Effector memory CD4-positive, alpha-beta T cell (primary cell): ENCODE data around the gene WWP2.

Experiments used
- DNase-seq, 3 donors: peaks; one replicate each; pipeline ENCODE4 v3.0.0-alpha.2; 2020
- H3K27ac ChIP-seq: 2 replicates; pipeline ENCODE4 v1.7.0; 2013; ENCODE audit warnings: mild to moderate bottlenecking, low read length, moderate library complexity; ENCODE audit not compliant: insufficient read depth, poor library complexity, severe bottlenecking
- H3K27me3 ChIP-seq: replicated peaks from 2 replicates; pipeline ENCODE4 v1.7.0; 2013; ENCODE audit warnings: mild to moderate bottlenecking, low read length; ENCODE audit not compliant: insufficient read depth, control insufficient read depth, poor library complexity, severe bottlenecking
- H3K36me3 ChIP-seq: 2 replicates; pipeline ENCODE4 v1.7.0; 2013; ENCODE audit warnings: mild to moderate bottlenecking, low read length, moderate library complexity; ENCODE audit not compliant: control insufficient read depth, insufficient read depth
- H3K4me1 ChIP-seq: 2 replicates; pipeline ENCODE4 v1.7.0; 2013; ENCODE audit warnings: low read length, mild to moderate bottlenecking; ENCODE audit not compliant: control insufficient read depth, insufficient read depth, poor library complexity, severe bottlenecking
- H3K4me3 ChIP-seq: 2 replicates; pipeline ENCODE4 v1.7.0; 2013; ENCODE audit warnings: low read length, low read depth, mild to moderate bottlenecking; ENCODE audit not compliant: insufficient read depth, poor library complexity, severe bottlenecking
- H3K9me3 ChIP-seq: 2 replicates; pipeline ENCODE4 v1.7.0; 2013; ENCODE audit warnings: mild to moderate bottlenecking, low read length, moderate library complexity; ENCODE audit not compliant: control insufficient read depth

Gene WWP2

DNA sequence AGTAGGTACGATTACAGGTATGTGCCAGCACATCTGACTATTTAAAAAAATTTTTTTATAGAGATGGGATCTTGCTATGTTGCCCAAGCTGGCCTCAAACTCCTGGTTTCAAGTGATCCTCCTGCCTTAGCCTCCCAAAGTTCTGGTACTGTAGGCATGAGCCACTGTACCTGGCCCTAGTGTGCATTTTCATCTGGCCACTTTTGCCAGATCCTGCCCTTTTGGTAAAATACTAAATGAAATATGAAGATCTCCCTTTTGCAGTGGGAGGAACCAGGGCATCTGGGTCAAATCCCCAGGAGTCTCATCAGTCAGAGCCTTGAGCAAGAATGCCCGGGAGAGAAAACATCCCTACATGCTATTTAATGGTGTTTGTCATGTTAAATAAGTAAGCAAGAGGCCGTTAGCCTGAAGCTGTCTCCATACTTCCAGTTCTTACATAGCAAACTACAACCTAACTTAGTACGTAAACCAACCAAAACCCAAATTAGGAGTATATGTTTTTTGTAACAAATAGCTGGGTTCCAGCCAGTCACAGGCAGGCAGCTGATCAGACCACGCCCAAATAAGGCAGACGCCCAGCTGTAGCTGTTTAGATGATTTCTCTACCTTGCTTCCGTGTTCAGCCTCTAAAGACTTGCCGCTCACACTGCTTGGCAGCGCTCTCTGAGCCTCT is 142.5 kb downstream of the WWP2 start:
- Histone ChIP-seq H3K27ac (no peak overlapping the region), H3K36me3 (peaks cover 22% of the 10 kb centered on the region), H3K4me1 (no peaks in the 10 kb centered on the region), H3K4me3 (no peak overlapping the region), H3K27me3 (no peaks in the 10 kb centered on the region), H3K9me3 (no peaks in the 10 kb centered on the region)
- no peak for DNase-seq

DNA sequence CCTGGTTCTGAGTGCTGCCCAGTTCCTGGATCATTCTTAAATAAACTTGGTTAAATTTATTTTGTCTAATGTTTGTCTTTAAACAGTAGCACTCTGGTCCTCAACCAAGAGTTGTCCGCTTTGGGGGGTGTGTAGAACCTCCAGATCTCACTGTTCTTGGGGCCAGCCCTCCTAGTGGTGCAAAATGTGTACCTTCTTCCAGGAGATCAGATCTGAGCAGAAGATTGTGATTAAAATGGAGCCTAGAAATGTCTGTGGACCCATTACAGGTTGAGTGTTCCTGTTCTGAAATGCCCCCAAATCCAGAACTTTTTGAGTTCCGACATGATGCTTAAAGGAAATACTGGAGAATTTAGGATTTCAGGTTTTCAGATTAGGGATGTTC is 143.0 kb downstream of the WWP2 start:
- no peaks in the 10 kb centered on the region for H3K27me3 ChIP-seq
- H3K4me1 ChIP-seq, result no peaks in the 10 kb centered on the region
- peaks cover 22% of the 10 kb centered on the region for H3K36me3 ChIP-seq
- no peak for DNase-seq
- H3K27ac ChIP-seq, result no peak overlapping the region
- no peak overlapping the region for H3K4me3 ChIP-seq
- no peaks in the 10 kb centered on the region for H3K9me3 ChIP-seq

DNA sequence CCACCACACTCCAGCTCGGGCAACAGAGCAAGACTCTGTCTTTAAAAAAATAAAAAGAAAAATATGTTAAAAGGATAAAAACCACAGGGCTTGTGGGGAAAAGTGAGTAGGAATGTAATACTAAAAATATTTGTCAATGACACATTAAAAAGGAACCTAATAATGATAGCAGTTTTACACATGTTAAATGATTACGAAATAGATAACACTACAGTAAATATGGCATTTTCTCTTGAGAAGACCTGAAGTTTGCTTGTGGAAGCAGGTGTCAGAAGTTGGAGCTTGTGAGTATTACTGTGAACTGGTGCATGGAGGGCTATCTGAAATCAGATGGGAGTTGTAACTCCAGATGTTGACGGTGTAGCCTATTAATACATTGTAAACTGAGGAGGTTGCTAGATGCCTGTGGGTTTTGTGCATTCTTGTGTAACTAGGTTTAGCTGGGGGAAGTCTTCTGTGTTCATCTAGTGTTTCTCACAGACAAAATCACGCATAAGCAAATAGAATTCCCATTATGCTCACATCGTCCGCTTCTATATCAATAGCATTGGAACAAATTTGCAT is 144.8 kb downstream of the WWP2 start:
- peaks cover 35% of the 10 kb centered on the region for H3K36me3 ChIP-seq
- no peak for DNase-seq
- no peaks in the 10 kb centered on the region for H3K27me3 ChIP-seq
- no peak overlapping the region for H3K27ac ChIP-seq
- H3K4me1 ChIP-seq, result no peaks in the 10 kb centered on the region
- no peaks in the 10 kb centered on the region for H3K9me3 ChIP-seq
- H3K4me3 ChIP-seq, result no peak overlapping the region

DNA sequence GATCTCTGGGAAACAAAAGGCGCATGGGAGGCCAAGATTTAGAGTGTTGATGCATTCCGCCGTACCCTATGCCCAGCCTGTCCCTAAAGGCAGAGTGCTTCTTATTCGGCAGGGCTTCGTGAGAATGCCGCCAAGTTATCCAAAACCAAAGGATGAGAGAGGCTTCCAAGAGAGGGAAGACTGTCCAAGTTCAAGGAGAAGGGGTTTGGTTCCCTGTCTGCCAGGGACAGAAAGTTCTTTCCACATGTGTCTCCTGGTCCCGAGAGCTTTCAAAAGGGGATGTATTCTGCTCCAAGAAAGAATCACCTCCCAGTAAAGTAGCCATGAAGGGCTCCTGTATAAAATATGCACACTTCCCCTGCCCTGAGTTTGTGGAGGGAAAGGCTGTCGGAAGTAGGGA is 146.9 kb downstream of the WWP2 start:
- Histone ChIP-seq H3K4me1 (no peaks in the 10 kb centered on the region), H3K27ac (no peak overlapping the region), H3K27me3 (no peaks in the 10 kb centered on the region), H3K9me3 (no peaks in the 10 kb centered on the region), H3K4me3 (no peak overlapping the region), H3K36me3 (peaks cover 29% of the 10 kb centered on the region)
- no peak for DNase-seq

DNA sequence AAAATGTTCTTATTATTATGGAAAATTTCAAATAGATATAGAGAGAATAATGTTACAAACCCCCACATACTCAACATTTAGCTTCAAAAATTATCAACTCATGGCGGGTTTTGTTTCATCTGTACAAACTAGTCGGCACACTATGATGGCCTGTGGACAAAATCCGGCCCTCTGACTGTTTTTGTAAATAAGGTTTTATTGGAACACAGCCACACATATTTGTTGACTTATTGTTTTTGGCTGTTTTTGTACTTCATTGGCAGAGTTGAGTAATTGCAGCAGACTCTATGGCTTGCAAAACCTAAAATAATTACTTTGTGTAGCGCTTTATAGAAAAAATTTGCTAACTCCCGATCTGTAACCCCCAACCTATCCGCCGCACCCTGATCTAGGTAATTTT is 147.6 kb downstream of the WWP2 start:
- Histone ChIP-seq H3K4me1 (no peaks in the 10 kb centered on the region), H3K27me3 (no peaks in the 10 kb centered on the region), H3K9me3 (no peaks in the 10 kb centered on the region), H3K27ac (no peak overlapping the region), H3K4me3 (no peak overlapping the region), H3K36me3 (peaks cover 29% of the 10 kb centered on the region)
- DNase-seq, result no peak

DNA sequence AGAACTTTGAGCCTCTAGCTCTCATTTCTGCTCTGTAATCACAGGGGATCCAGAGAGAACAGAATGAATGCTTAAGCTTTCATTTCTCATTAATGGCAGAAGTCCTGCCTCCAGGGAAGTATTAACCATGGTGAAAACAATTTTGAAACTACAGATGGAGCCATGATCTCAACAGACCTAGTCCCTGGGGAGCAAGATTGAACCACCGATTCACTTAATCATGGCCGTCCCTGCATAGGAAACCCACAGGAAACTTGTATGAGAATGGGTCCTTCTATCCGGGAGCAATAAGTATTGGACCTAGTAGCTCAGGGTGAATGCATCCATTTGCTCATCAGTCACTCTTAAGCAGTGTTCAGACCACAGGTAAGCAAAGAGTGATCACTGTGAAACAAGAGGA is 148.8 kb downstream of the WWP2 start:
- H3K4me1 ChIP-seq, result no peaks in the 10 kb centered on the region
- DNase-seq, result no peak
- no peaks in the 10 kb centered on the region for H3K9me3 ChIP-seq
- H3K27me3 ChIP-seq, result no peaks in the 10 kb centered on the region
- no peak overlapping the region for H3K27ac ChIP-seq
- no peak overlapping the region for H3K4me3 ChIP-seq
- H3K36me3 ChIP-seq, result peaks cover 29% of the 10 kb centered on the region

DNA sequence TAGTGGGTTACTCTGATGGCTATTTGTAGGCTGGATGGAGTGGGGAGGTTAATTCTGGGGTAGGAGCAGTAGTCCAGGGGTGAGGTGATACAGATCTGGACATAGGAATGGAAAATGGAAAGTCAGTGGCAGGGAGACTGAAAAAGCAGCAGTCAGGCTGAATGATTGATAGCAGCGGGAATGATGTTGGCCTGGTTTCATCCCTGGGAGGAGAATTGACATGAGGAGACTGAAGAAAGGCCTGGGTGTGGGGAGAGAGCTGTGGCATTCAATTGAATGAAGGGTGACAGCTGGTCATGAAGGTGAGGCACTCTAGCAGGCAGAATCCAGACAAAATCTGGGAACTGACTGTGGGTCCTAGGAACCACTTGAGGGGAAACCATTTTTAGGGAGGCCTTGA is 154.3 kb downstream of the WWP2 start:
- no peaks in the 10 kb centered on the region for H3K27me3 ChIP-seq
- no peak overlapping the region for H3K4me3 ChIP-seq
- no peak for DNase-seq
- H3K27ac ChIP-seq, result no peak overlapping the region
- peaks cover 15% of the 10 kb centered on the region for H3K36me3 ChIP-seq
- H3K4me1 ChIP-seq, result no peaks in the 10 kb centered on the region
- no peaks in the 10 kb centered on the region for H3K9me3 ChIP-seq

DNA sequence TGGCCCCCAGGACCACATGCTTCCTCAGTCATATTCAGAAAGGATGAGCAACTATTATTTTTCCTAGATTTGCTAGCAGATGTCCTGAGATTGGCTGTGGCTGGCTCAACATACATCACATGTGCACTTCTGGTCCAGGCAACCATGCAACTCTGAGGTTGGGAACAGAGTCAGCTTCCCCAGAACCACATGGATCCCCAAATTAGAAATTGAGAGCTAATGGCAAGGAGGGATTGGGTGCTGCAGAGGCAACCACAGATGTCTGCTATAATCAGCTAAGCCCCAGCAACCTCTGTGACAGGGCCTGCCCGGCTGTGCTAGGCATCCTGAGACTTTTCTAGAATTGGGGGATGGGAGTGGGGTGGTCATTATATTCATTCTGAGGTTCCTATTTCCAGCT is 155.2 kb downstream of the WWP2 start:
- Histone ChIP-seq H3K27ac (no peak overlapping the region), H3K4me3 (no peak overlapping the region)

DNA sequence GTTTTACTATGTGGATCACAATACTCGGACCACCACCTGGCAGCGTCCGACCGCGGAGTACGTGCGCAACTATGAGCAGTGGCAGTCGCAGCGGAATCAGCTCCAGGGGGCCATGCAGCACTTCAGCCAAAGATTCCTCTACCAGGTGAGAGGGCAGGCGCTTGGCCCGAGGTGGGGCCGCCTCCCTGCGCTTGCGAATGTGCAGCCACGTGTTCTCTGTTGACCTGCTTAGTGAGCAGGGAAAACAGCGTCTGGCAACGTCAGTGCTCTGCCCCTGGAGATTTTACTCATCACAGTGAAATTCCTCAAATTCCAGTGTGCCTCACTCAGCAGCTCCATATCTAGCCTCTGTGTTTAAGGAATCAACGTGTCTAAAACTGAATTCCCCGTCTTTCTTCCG is 155.6 kb downstream of the WWP2 start:
- H3K27me3 ChIP-seq, result no peaks in the 10 kb centered on the region
- no peak overlapping the region for H3K27ac ChIP-seq
- H3K36me3 ChIP-seq, result peaks cover 12% of the 10 kb centered on the region
- DNase-seq, result no peak
- no peaks in the 10 kb centered on the region for H3K9me3 ChIP-seq
- H3K4me1 ChIP-seq, result no peaks in the 10 kb centered on the region
- no peak overlapping the region for H3K4me3 ChIP-seq

More for the DNA sequence above, 155.2 kb downstream of the WWP2 start:
- DNase-seq, result no peak
- no peaks in the 10 kb centered on the region for H3K9me3 ChIP-seq
- H3K27me3 ChIP-seq, result no peaks in the 10 kb centered on the region
- peaks cover 12% of the 10 kb centered on the region for H3K36me3 ChIP-seq
- no peaks in the 10 kb centered on the region for H3K4me1 ChIP-seq

DNA sequence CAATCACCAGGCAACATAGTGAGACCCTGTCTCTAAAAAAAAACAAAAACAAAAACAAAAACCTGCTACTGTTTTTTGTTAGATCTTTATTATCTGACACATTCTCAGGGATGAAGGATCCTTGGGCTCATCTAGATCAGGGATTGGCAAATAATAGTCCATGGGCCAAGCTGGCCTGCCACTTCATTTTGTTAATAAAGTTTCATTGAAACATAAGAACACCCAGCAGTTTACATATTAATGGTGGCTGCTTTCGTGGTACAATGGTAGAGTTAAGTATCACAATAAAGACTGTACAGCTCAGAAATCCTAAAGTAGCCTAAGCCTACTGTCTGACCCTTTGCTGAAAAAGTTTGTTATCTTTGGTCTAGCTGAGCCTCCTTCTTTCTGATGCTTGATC is 156.1 kb downstream of the WWP2 start:
- DNase-seq, result no peak
- H3K4me1 ChIP-seq, result no peaks in the 10 kb centered on the region
- no peak overlapping the region for H3K4me3 ChIP-seq
- no peaks in the 10 kb centered on the region for H3K9me3 ChIP-seq
- H3K27me3 ChIP-seq, result no peaks in the 10 kb centered on the region
- H3K27ac ChIP-seq, result no peak overlapping the region
- peaks cover 12% of the 10 kb centered on the region for H3K36me3 ChIP-seq
